Gastroesophageal sphincter (tissue), 3 donors: ENCODE data around the gene SFSWAP.

Experiments
- POLR2A ChIP-seq, 2 donors: fragments of 450-650 bp; IDR thresholded peaks; one replicate each; pipeline ENCODE4 v1.6.1; 2017; ENCODE audit warnings: antibody characterized with exemption in 2 of 2, mild to moderate bottlenecking in 2 of 2, moderate library complexity in 1 of 2
- POLR2AphosphoS5 ChIP-seq: sonication (generic); formaldehyde crosslinking; IDR thresholded peaks from one replicate; pipeline ENCODE4 v1.6.1; 2017; ENCODE audit warnings: antibody characterized with exemption
- TF ChIP-seq, protein P1 (sequence below), 4 experiments: fragments of 200-600 bp in 2 of 4; fragments of 450-650 bp in 2 of 4; sonication (generic) in 1 of 4; IDR thresholded peaks; one replicate each; pipeline ENCODE4 v1.5.1; 2017 to 2019; ENCODE audit warnings: antibody characterized with exemption in 4 of 4, mild to moderate bottlenecking in 2 of 4, moderate library complexity in 2 of 4

DNA sequence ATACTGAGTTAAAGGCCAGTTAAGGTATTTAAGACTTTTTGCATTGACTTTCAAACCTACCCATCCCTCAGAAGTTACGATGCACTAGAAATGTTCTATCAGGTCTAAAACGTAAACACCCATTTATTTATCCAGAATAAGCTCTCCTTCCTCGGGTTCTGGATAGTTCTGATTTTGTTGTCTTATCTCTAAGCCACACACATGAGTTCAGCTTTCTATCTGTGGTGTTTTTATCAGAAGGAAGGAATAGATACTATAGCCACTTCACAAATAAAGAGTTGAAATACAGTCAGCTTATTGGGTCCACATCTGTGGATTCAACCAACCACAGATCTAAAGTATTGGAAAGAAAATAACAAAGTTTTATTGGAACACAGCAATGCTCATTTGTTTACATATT is 5.4 kb downstream of the SFSWAP start:
- TF ChIP-seq POLR2AphosphoS5 (no peak), POLR2A (IDR thresholded peaks at IDR 0.05) (no peak)
- TF ChIP-seq, protein P1, sequence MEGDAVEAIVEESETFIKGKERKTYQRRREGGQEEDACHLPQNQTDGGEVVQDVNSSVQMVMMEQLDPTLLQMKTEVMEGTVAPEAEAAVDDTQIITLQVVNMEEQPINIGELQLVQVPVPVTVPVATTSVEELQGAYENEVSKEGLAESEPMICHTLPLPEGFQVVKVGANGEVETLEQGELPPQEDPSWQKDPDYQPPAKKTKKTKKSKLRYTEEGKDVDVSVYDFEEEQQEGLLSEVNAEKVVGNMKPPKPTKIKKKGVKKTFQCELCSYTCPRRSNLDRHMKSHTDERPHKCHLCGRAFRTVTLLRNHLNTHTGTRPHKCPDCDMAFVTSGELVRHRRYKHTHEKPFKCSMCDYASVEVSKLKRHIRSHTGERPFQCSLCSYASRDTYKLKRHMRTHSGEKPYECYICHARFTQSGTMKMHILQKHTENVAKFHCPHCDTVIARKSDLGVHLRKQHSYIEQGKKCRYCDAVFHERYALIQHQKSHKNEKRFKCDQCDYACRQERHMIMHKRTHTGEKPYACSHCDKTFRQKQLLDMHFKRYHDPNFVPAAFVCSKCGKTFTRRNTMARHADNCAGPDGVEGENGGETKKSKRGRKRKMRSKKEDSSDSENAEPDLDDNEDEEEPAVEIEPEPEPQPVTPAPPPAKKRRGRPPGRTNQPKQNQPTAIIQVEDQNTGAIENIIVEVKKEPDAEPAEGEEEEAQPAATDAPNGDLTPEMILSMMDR (IDR thresholded peaks at IDR 0.05): no peak
